CD1c-positive myeloid dendritic cell (primary cell): Measurements from ENCODE around the gene DDX20.

Experiments used
- DNase-seq: peaks from one replicate; pipeline ENCODE4 v3.0.0-alpha.2; 2016; ENCODE audit errors: extremely low spot score

The DDX20 gene

GRCh38 chr1:111755331-111756123 is at the start of gene DDX20:
Gene DDX20, plus strand, starts transcription at chr1:111755901. Its CDS starts 24 bp downstream, at chr1:111755925.
- peak; percentile 97 for DNase-seq

DNA sequence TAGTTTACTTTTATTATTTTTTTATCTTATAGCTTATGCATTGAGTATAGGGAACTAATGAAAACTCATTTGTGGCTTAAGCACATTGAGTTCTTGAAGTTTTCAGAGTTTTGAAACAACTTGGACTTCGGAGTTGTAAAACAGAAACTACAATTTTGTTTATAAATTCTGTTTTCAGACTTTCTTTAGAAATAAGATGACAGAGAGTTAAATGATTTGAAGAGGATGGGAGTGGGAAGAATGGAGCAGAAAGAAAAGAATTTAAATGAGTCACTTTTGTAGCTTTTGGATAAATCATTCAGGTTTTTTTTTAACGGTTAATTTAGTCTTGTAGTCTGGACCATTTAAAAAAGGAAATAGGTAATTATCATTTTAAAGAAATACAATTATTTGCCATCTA is 48.8 kb upstream of the DDX20 start:
- DNase-seq, result no peak

DNA sequence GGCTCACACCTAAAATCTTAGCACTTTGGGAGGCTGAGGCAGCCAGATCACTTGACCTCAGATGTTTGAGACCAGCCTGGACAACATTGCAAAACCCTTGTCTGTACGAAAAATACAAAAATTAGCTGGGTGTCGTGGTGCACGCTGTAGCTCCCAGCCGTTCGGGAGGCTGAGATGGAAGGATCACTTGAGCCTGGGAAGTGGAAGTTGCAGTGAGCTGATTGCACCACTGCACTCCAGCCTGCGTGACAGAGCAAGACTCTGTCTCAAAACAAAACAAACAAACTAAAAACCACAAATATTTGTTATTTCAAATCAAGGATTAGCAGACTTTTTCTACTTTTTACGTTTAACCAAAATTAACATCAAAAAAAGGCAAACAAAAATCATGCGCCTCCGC is 47.8 kb upstream of the DDX20 start:
- DNase-seq, result no peak

DNA sequence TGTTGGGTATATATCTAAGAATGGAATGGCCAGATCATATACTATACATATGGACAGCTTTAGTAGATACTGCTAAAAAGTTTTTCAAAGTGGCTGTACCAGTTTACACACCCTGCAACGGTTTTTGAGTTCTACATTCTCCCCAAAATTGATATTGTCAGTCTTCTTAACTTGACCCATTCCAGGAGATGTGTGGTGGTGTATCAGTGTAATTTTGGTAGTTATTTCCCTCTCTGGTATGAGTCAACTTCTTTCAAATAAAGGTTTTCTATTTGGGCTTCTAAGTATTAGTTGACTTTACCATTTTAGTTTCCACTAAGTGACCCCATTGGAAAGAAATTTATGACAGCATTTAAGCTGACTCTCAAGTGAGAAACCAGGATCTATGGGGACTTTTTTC is 45.7 kb upstream of the DDX20 start:
- DNase-seq, result no peak

- DNase-seq, result no peak
Measured at GRCh38 chr1:111716333-111716732, 39.4 kb upstream of the DDX20 start.

DNA sequence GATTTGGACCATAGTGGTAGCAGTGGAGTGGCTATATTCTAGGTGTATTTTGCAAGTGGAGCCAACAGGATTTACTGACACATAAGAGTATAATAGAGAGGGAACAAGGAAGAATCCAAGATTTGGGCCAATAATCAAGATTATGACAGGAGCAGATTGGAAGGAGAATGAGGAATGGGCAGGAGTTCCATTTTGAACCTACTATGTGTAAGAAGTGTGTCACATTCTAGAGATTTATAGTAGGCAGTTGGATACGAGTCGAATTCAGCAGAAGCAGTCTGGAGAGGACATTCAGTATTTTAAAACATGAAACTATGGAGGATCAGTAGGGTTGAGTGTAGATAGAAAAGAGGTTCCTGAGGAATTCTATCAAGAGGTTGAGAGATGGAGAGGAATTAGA is 38.3 kb upstream of the DDX20 start:
- DNase-seq, result no peak

- DNase-seq, result no peak
Measured at GRCh38 chr1:111719135-111719534, 36.6 kb upstream of the DDX20 start.

DNA sequence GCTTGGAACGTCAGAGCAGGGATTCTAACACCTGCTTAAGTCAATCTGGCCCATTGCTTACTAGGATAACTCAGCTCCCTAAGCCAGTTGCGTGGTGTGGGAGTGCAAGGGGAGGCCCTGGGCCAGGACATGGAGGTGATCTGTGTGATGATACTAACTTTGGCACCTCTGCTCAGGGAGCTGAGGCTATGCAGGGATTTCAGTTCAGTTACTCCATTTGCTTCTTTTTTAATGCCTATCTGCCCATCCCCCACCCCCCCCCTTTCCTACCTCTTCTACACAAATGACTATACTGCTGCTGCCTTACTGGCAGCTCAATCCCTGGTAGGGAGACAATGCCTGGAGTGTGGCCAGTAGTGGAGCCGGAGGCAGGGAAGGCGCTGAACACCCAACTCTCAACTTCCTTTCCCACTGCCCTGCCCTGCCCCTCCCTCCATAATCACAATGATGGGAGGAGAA is 36.0 kb upstream of the DDX20 start:
- no peak for DNase-seq

GRCh38 chr1:111720274-111720976 is 35.3 kb upstream of the DDX20 start:
- DNase-seq, result no peak

DNA sequence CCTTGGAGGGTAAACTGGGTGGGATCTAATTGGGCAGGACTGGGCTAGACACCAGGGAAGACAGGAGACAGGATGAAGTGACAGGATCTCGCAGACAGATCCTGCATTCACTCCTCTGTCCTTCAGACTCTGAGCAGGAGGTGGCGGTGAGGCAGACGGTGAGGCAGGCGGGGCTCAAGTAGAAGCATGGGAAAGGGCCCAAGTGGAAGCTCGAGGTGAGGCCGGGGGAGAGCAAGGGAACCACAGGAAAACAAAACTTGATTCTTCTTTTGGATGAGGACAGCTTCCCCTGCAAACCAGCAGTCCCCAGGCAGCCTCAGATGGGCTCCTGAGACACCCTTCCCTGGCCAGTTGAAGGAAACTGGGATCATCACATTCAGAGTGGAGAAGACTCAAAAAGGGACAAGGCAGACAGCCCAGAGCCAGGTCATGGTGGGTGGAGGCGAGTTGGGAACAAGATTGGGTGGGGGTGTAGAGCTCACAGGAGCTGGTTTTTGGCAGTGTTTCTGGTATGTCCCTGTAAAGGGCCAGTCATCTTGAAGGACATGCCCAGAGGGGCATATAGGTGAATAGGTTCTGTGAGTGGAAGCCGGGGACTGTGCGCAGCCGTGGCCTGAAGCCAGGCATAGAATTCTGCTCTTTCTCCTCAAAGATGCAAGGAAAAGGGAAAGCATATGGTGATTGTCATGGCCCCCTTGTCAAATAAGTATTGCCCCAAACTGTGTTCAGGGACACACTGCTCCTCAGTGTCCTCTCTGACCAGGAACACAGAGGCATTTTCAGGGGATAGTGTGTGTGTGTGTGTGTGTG is 34.5 kb upstream of the DDX20 start:
- no peak for DNase-seq

- DNase-seq, result no peak
Measured at GRCh38 chr1:111723091-111723806, 32.5 kb upstream of the DDX20 start.

- no peak for DNase-seq
Measured at GRCh38 chr1:111723871-111724270, 31.8 kb upstream of the DDX20 start.

DNA sequence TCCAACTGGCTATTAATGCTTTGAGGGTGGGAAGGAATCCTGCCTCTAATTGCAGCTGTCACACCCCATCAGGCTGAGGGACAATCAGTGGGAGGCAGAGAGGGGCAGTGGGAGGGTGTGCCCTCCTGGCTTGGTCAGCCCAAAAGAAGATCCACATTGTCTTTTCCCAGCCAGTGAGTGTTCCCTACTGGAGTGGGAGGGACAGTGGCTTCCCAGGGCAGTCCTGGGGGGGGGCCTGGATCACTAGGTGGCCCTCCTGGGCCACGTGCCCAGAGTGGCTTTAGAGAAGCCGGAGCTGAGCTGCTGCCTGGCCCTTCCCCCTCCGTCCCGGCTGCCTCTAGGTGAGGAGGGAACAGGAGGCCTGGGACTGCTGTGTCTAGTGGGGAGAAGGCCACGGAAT is 30.5 kb upstream of the DDX20 start:
- DNase-seq, result no peak

DNA sequence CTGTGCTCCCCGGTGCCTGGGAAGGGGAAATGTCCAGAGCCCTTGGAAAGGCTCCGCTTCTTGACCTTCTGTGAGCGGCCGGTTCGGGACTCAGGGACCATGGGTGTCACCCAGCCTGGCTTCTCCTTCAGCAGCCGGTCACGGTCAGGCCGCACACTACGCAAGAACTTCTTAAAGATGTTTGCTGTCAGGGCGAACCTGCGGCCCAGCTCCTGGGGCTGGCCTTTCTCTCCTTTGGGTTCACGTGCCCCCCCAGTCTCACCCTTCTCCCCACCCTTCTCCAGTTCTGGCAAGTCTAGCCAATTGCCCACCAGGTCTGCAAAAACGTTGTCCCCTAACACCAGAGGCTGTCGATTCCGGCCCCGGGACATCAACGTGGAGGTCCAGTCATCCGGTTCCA is 28.6 kb upstream of the DDX20 start:
- no peak for DNase-seq

- DNase-seq, result no peak
Measured at GRCh38 chr1:111729271-111729921, 26.3 kb upstream of the DDX20 start.

- DNase-seq, result no peak
Measured at GRCh38 chr1:111729946-111730681, 25.6 kb upstream of the DDX20 start.

DNA sequence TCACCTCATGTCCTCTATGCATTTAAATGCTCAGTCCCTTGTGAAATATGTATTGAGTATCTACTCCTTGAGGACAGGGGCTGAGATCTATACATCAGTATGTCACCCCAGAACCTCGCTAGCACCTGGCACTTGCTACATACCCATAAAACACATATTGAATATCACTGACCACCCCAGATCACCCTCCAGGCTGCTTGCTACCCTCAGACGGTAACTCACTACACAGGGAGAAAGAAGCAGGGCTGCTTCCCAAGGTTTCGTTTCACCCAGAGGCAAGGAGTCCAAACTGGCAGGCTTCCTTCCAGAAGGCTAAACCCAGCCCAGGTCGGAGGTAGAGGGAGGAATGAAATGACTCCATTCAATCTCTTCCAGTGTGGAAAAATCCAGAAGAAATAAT is 25.0 kb upstream of the DDX20 start:
- no peak for DNase-seq

DNA sequence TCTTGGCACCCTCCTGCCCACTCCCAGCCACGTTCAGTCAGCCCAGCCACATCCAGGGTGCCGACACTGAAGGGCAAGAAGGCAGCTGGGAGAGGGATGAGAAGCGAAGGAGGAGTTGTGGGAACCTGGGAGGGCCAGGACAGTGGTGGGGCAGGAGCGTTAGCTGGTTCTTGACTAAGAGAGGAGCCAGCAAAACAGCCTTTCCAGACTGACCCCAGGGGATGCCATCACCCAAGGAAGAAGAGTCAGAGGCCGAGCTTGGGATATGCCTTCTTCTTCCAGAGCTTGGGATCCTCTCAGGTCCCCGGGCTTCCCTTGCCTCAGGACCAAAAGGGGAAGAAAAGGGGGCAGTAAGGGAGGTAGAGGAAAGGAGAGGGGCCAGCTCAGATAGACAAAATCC is 23.7 kb upstream of the DDX20 start:
- no peak for DNase-seq

DNA sequence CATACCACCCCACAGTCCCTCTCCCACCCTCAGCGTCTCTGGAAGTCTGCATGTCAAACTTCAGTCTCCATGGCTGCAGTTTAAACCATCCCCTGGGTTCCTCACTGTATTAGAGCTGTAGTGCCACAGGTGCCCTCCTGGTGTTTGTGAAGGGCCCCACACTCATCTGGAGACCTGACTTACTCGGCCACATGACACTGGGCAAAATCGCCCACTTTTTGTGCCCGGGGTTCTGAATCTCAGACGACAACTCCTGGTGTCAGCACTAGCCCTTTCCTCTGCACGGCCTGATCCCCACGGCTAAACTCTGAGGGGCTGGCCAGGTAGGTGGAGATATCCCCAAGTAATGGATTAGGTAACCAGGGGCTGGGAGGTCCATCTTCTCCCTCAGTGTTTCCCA is 23.0 kb upstream of the DDX20 start:
- no peak for DNase-seq

GRCh38 chr1:111733183-111733991 is 22.3 kb upstream of the DDX20 start:
- peak; percentile 92 for DNase-seq
